ENCODE data around the gene PDGFRB. TPM values are rescaled to one million over a fixed set of nuclear protein-coding genes. Genes with fewer than 3 reads are reported as not detected.

PDGFRB gene
- polyA plus RNA-seq, 2 of the 4 experiments (the other 2 are of a cell fraction): 0.22 TPM

GRCh38 chr5:150132740-150133139, 22.9 kb downstream of the PDGFRB start:
- ATAC-seq (no peak), DNase-seq (ENCODE audit: low read depth in 1 of 2, low spot score in 1 of 2) (no peak), FAIRE-seq (no peak)
- ChIA-PET CTCF (interaction anchor here (0.6 to 11.7 kb wide), 11 partner anchors 18 to 299 kb away, joined by 3 to 98 read pairs (median 5); no protein-coding TSS in a partner anchor), POLR2A (no interaction called here)
- H3K27ac ChIP-seq: no peak overlapping the region
- no peak overlapping the region for H3K4me2 ChIP-seq
- WGBS (ENCODE audit: missing lambda C conversion rate): 84% methylated on average over 18 of the region's 22 CpGs
- TF ChIP-seq NFE2L2 (conservative IDR thresholded peaks at IDR 0.05; ENCODE audit: low read length) (no peak), TP53 (CRISPR knock-in tag; IDR thresholded peaks at IDR 0.05) (no peak), RARB (CRISPR knock-in tag; IDR thresholded peaks at IDR 0.05) (no peak), SMC3 (IDR thresholded peaks at IDR 0.05) (no peak), ZSCAN20 (CRISPR knock-in tag; IDR thresholded peaks at IDR 0.05) (no peak), ZFP36 (IDR thresholded peaks at IDR 0.05; ENCODE audit: borderline replicate concordance, partially characterized antibody) (no peak), MYC (IDR thresholded peaks at IDR 0.05; ENCODE audit: borderline replicate concordance, low read length) (no peak), RNF2 (IDR thresholded peaks at IDR 0.05; ENCODE audit: borderline replicate concordance, low read depth) (no peak), RFX5 (IDR thresholded peaks at IDR 0.05) (no peak), HMGXB4 (CRISPR knock-in tag; IDR thresholded peaks at IDR 0.05; ENCODE audit: borderline replicate concordance) (no peak), HOXA7 (CRISPR knock-in tag; IDR thresholded peaks at IDR 0.05) (no peak), POLR2AphosphoS2 (conservative IDR thresholded peaks at IDR 0.05; ENCODE audit: low read length) (no peak)
- peaks cover 10% of the 10 kb centered on the region for H3K4me1 ChIP-seq
- H3K9me3 ChIP-seq: no peaks in the 10 kb centered on the region
- H3K4me3 ChIP-seq: no peak overlapping the region

GRCh38 chr5:150131978-150132694, 23.5 kb downstream of the PDGFRB start:
- ChIA-PET POLR2A (no interaction called here), CTCF (interaction anchor here (0.9 to 11.7 kb wide), 12 partner anchors 7 to 298 kb away, joined by 3 to 98 read pairs (median 6); no protein-coding TSS in a partner anchor)
- no peak overlapping the region for H3K4me3 ChIP-seq
- peaks cover 4% of the 10 kb centered on the region; the same call in 2 of the 3 replicates for H3K4me1 ChIP-seq
- DNase-seq (ENCODE audit: low read depth in 1 of 2, low spot score in 1 of 2) (no peak), ATAC-seq (no peak), FAIRE-seq (no peak)
- TF ChIP-seq ELK1 (IDR thresholded peaks at IDR 0.05; ENCODE audit: low read depth, low read length) (no peak), NPAS2 (CRISPR knock-in tag; IDR thresholded peaks at IDR 0.05; ENCODE audit: borderline replicate concordance) (no peak), ZC3H11A (IDR thresholded peaks at IDR 0.05) (no peak), HOXB5 (CRISPR knock-in tag; IDR thresholded peaks at IDR 0.05) (no peak), PHF8 (IDR thresholded peaks at IDR 0.05; ENCODE audit: borderline replicate concordance, low read depth) (no peak), TP53 (CRISPR knock-in tag; IDR thresholded peaks at IDR 0.05) (no peak), BCL3 (IDR thresholded peaks at IDR 0.05) (no peak), KDM1A (IDR thresholded peaks at IDR 0.05; ENCODE audit: low read depth) (no peak), FOSL2 (IDR thresholded peaks at IDR 0.05) (no peak), FOSL2 (CRISPR knock-in tag; IDR thresholded peaks at IDR 0.05) (no peak), KDM5A (IDR thresholded peaks at IDR 0.05) (no peak), RFX5 (IDR thresholded peaks at IDR 0.05) (no peak), ZFP36 (IDR thresholded peaks at IDR 0.05; ENCODE audit: borderline replicate concordance, partially characterized antibody) (no peak), MAZ (IDR thresholded peaks at IDR 0.05; ENCODE audit: borderline replicate concordance, low read depth, low read length) (no peak)
- no peak overlapping the region for H3K4me2 ChIP-seq
- 0 out of 6 replicates have a peak overlapping the region, but pooled peaks of 1 of the 2 experiments have one; percentile 7 for H3K27ac ChIP-seq
- no peaks in the 10 kb centered on the region for H3K9me3 ChIP-seq
- WGBS (ENCODE audit: missing lambda C conversion rate): 81% methylated on average over 12 of the region's 12 CpGs

Measured in A549 (cell line).